ENCODE results near the gene ATP1A2.
"Not testable (repeated sequence)": the region's sequence is repeated elsewhere in the genome, so short reads cannot be mapped to it uniquely, and the experiment has no call there.

The ATP1A2 gene

GRCh38 chr1:160122978-160123495 lies 7.5 kb downstream of the ATP1A2 start:
- in situ Hi-C loops (cut with HindIII; ENCODE audit: low sequenced_read_pairs) = no loop called here

- in situ Hi-C loops (cut with HindIII; ENCODE audit: low sequenced_read_pairs) = no loop called here
Measured at GRCh38 chr1:160123726-160124125, 8.2 kb downstream of the ATP1A2 start.

- in situ Hi-C loops (cut with HindIII; ENCODE audit: low sequenced_read_pairs) = no loop called here
Measured at GRCh38 chr1:160124705-160125478, 9.3 kb downstream of the ATP1A2 start.

GRCh38 chr1:160125746-160126145 lies 10.2 kb downstream of the ATP1A2 start:
- in situ Hi-C loops (cut with HindIII; ENCODE audit: low sequenced_read_pairs) = no loop called here

GRCh38 chr1:160126342-160126741 lies 10.8 kb downstream of the ATP1A2 start:
- in situ Hi-C loops (cut with HindIII; ENCODE audit: low sequenced_read_pairs) = not testable (repeated sequence)

- in situ Hi-C loops (cut with HindIII; ENCODE audit: low sequenced_read_pairs) = no loop called here
Measured at GRCh38 chr1:160127381-160127780, 11.8 kb downstream of the ATP1A2 start.

- in situ Hi-C loops (cut with HindIII; ENCODE audit: low sequenced_read_pairs) = no loop called here
Measured at GRCh38 chr1:160127865-160128523, 12.4 kb downstream of the ATP1A2 start.

- in situ Hi-C loops (cut with HindIII; ENCODE audit: low sequenced_read_pairs) = no loop called here
Measured at GRCh38 chr1:160128636-160129035, 13.1 kb downstream of the ATP1A2 start.

GRCh38 chr1:160129046-160129445 lies 13.5 kb downstream of the ATP1A2 start:
- in situ Hi-C loops (cut with HindIII; ENCODE audit: low sequenced_read_pairs) = no loop called here

- in situ Hi-C loops (cut with HindIII; ENCODE audit: low sequenced_read_pairs) = no loop called here
Measured at GRCh38 chr1:160129558-160129957, 14.0 kb downstream of the ATP1A2 start.

- in situ Hi-C loops (cut with HindIII; ENCODE audit: low sequenced_read_pairs) = no loop called here
Measured at GRCh38 chr1:160129966-160130365, 14.4 kb downstream of the ATP1A2 start.

GRCh38 chr1:160130486-160130885 lies 14.9 kb downstream of the ATP1A2 start:
- in situ Hi-C loops (cut with HindIII; ENCODE audit: low sequenced_read_pairs) = no loop called here

- in situ Hi-C loops (cut with HindIII; ENCODE audit: low sequenced_read_pairs) = no loop called here
Measured at GRCh38 chr1:160130939-160131338, 15.4 kb downstream of the ATP1A2 start.

- in situ Hi-C loops (cut with HindIII; ENCODE audit: low sequenced_read_pairs) = no loop called here
Measured at GRCh38 chr1:160131803-160132565, 16.4 kb downstream of the ATP1A2 start.

- in situ Hi-C loops (cut with HindIII; ENCODE audit: low sequenced_read_pairs) = no loop called here
Measured at GRCh38 chr1:160133990-160134770, 18.6 kb downstream of the ATP1A2 start.

GRCh38 chr1:160134791-160135572 lies 19.4 kb downstream of the ATP1A2 start:
- in situ Hi-C loops (cut with HindIII; ENCODE audit: low sequenced_read_pairs) = no loop called here

GRCh38 chr1:160136121-160136925 lies 20.8 kb downstream of the ATP1A2 start:
- in situ Hi-C loops (cut with HindIII; ENCODE audit: low sequenced_read_pairs) = no loop called here

- in situ Hi-C loops (cut with HindIII; ENCODE audit: low sequenced_read_pairs) = no loop called here
Measured at GRCh38 chr1:160136926-160137200, 21.3 kb downstream of the ATP1A2 start.

- in situ Hi-C loops (cut with HindIII; ENCODE audit: low sequenced_read_pairs) = no loop called here
Measured at GRCh38 chr1:160137216-160137862, 21.8 kb downstream of the ATP1A2 start.
